D341Med (cell line): ENCODE results near the gene TMC5.
"Not testable (repeated sequence)": the region's sequence is repeated elsewhere in the genome, so short reads cannot be mapped to it uniquely, and the experiment has no call there.

ENCODE experiments used
- DNase-seq: peaks from one replicate; pipeline ENCODE4 v3.0.0; 2012; ENCODE audit warnings: low spot score

TMC5 gene

GRCh38 chr16:19543278-19543996, 125.8 kb downstream of the TMC5 start:
- not testable (repeated sequence) for DNase-seq

- DNase-seq, result no peak
Measured at GRCh38 chr16:19548144-19548543, 130.5 kb downstream of the TMC5 start.
